ENCODE measurements around the gene IGF2R.

IGF2R gene

DNA sequence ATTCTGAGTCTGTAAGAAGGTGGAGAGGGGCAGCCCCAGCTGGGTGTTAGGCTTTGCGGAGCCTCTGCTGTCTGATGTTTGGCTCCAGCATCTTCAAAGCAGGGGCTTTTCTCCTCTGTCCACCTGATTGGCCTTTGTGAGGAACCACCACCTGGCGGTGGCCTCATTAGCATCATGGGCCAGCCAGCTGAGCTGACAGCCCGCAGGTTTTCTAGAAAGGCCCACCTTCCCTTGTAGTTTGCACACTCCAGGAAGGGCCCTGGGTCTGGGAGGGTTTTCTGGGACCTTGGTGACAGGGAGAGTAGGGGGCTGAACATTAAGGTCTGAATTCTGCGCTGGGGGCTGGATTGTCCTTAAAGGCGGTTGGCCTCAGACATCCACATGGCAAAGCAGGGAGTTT is 11.6 kb downstream of the IGF2R start:
- H3K36me3 ChIP-seq (ENCODE audit: control insufficient read depth, insufficient read depth, low read length): no peaks in the 10 kb centered on the region
- no peak overlapping the region for H3K4me3 ChIP-seq (ENCODE audit: low read length)
- H3K4me1 ChIP-seq (ENCODE audit: control insufficient read depth, insufficient read depth, low read length): peaks cover 67% of the 10 kb centered on the region
- no peaks in the 10 kb centered on the region for H3K27me3 ChIP-seq (ENCODE audit: control insufficient read depth, insufficient read depth, low read length)
- no peak overlapping the region for H3K9ac ChIP-seq (ENCODE audit: low read length)
- H3K9me3 ChIP-seq (ENCODE audit: control insufficient read depth, low read length): no peaks in the 10 kb centered on the region

DNA sequence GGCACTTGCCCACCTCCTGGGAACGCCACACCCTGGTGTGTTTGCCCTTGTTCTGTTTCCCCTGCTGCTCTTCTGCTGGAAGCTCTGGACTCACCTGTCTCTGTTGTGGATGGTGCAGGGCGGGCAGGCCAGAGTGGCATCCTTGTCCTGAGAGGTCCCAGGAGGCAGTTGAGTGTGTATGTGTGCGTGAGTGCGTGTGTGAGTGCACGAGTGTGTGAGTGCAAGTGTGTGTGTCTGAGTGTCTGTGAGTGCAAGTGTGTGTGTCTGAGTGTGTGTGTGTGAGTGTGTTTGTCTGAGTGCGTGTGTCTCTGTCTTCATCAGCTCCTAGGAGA is 12.2 kb downstream of the IGF2R start:
- Histone ChIP-seq H3K4me1 (ENCODE audit: control insufficient read depth, insufficient read depth, low read length) (peaks cover 67% of the 10 kb centered on the region), H3K27me3 (ENCODE audit: control insufficient read depth, insufficient read depth, low read length) (no peaks in the 10 kb centered on the region), H3K9ac (ENCODE audit: low read length) (peak overlapping the region; percentile 23), H3K9me3 (ENCODE audit: control insufficient read depth, low read length) (no peaks in the 10 kb centered on the region), H3K36me3 (ENCODE audit: control insufficient read depth, insufficient read depth, low read length) (no peaks in the 10 kb centered on the region), H3K4me3 (ENCODE audit: low read length) (no peak overlapping the region)

DNA sequence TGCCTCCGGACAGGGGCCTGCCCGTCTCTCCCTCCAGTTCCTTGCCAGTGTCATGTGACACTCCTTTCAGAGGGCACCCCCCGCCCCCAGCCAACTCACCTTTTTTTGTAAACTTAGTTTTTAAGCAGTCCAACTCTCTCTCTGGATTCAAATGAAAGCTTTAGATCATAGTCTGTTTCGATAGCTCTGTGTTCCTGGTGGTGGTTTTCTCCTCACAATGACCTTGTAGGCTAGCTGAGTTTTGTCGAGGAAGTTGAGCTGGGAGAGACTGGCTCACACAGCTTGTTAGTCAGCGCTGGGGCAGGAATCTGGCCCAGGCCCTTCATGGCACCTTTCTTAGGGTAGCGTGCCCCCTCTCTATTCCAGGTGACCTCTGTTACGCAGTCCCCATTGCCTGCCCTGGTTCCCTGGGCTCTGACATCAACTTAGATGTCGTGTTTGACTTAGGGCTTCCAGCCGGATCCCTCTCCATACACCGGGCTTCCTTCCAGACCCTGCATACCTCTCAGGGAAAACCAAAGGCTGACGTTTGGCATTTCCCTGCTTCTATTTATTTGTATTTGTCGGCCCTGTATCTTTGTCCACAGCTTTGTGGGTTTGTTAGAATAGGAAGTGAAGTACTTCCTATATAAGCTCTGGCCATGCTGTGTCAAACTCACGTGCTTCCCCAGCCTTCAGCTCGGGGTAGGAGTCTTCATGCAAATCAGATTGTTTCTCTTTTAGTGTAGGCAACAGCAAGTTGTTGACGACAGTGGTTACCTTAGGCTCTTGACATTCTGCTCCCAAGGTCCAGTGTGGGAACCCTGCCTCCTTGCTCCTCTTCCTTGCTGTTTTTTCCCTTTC is 12.7 kb downstream of the IGF2R start:
- no peaks in the 10 kb centered on the region for H3K27me3 ChIP-seq (ENCODE audit: control insufficient read depth, insufficient read depth, low read length)
- peak overlapping the region; percentile 23 for H3K9ac ChIP-seq (ENCODE audit: low read length)
- H3K4me3 ChIP-seq (ENCODE audit: low read length): no peak overlapping the region
- no peaks in the 10 kb centered on the region for H3K9me3 ChIP-seq (ENCODE audit: control insufficient read depth, low read length)
- no peaks in the 10 kb centered on the region for H3K36me3 ChIP-seq (ENCODE audit: control insufficient read depth, insufficient read depth, low read length)
- peaks cover 65% of the 10 kb centered on the region for H3K4me1 ChIP-seq (ENCODE audit: control insufficient read depth, insufficient read depth, low read length)

DNA sequence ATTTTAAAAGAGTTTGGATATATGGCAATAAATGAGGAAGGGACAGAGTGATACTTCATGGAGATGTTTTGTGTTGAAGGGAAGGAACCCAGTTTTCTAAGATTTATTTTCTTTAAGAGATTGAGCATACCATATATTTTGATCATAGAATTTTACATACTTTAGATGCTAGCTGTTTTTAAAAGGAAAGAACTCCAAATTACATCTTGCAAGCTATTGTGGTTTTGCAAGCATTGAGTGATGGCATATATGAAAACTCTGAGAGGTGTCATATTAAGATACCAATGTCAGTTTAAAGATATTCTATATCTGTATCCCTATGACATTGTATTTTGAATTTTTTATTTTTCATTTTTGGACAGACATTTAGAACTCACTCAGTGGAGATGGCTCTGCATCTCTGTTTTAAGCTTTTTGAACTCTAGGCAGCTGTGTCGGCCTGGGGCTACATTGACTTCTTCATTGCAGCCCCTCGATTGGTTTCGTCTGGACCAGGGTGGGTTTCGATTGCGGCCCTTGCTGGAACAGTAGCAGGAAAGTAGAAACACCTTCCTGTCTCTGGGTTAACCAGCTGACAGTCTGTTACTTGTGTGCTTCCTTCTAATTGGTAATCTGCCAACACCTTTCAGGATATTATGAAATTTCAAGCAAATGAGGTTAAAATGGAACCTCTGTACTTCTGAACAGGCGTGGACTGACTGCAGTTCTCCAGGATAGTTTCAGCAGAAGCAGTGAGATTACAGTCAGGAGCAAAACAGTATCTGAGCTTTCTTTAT is 14.0 kb downstream of the IGF2R start:
- Histone ChIP-seq H3K4me3 (ENCODE audit: low read length) (no peak overlapping the region), H3K9ac (ENCODE audit: low read length) (no peak overlapping the region), H3K36me3 (ENCODE audit: control insufficient read depth, insufficient read depth, low read length) (no peaks in the 10 kb centered on the region), H3K4me1 (ENCODE audit: control insufficient read depth, insufficient read depth, low read length) (peaks cover 56% of the 10 kb centered on the region), H3K27me3 (ENCODE audit: control insufficient read depth, insufficient read depth, low read length) (no peaks in the 10 kb centered on the region), H3K9me3 (ENCODE audit: control insufficient read depth, low read length) (no peaks in the 10 kb centered on the region)

GRCh38 chr6:159983641-159984080 is 14.8 kb downstream of the IGF2R start:
- no peak overlapping the region for H3K4me3 ChIP-seq (ENCODE audit: low read length)
- no peak overlapping the region for H3K9ac ChIP-seq (ENCODE audit: low read length)

GRCh38 chr6:159984268-159984786 is 15.4 kb downstream of the IGF2R start:
- peaks cover 50% of the 10 kb centered on the region for H3K4me1 ChIP-seq (ENCODE audit: control insufficient read depth, insufficient read depth, low read length)
- no peaks in the 10 kb centered on the region for H3K27me3 ChIP-seq (ENCODE audit: control insufficient read depth, insufficient read depth, low read length)
- no peak overlapping the region for H3K4me3 ChIP-seq (ENCODE audit: low read length)
- H3K36me3 ChIP-seq (ENCODE audit: control insufficient read depth, insufficient read depth, low read length): no peaks in the 10 kb centered on the region
- H3K9me3 ChIP-seq (ENCODE audit: control insufficient read depth, low read length): no peaks in the 10 kb centered on the region
- no peak overlapping the region for H3K9ac ChIP-seq (ENCODE audit: low read length)

More at GRCh38 chr6:159983641-159984080, 14.8 kb downstream of the IGF2R start:
- H3K4me1 ChIP-seq (ENCODE audit: control insufficient read depth, insufficient read depth, low read length): peaks cover 50% of the 10 kb centered on the region
- H3K27me3 ChIP-seq (ENCODE audit: control insufficient read depth, insufficient read depth, low read length): no peaks in the 10 kb centered on the region
- no peaks in the 10 kb centered on the region for H3K36me3 ChIP-seq (ENCODE audit: control insufficient read depth, insufficient read depth, low read length)
- no peaks in the 10 kb centered on the region for H3K9me3 ChIP-seq (ENCODE audit: control insufficient read depth, low read length)

DNA sequence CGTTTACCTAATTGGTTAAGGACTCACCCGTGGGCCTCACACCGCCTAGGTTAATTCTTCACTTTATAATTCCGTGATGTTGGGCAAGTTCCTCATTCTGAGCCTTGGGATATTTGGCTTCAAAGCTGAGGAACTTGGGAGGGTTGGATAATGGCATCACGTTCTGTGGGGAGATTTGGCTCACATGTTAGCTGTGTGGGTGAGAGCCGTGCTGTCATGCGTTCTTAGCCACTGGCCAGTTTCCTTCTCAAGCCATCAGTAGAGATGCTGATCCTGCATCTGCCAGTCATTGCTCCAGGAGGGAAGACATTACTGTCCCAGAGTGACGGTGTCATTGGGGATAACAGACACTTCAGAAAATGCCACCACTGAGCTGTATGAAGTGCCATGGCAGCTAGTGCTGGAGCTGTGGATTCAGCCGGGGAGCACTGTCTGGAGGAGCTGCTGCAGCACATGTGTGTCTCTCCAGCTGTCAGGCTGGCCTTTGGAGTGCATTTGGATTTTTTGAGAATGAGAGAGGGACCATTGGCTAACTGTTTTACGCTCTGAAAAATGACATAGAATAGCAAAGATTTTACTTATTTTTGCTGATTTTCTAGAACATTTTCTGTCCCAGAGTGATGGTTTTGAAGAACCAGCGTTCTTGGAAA is 16.5 kb downstream of the IGF2R start:
- H3K4me1 ChIP-seq (ENCODE audit: control insufficient read depth, insufficient read depth, low read length): peaks cover 44% of the 10 kb centered on the region
- H3K4me3 ChIP-seq (ENCODE audit: low read length): no peak overlapping the region
- no peaks in the 10 kb centered on the region for H3K36me3 ChIP-seq (ENCODE audit: control insufficient read depth, insufficient read depth, low read length)
- no peaks in the 10 kb centered on the region for H3K27me3 ChIP-seq (ENCODE audit: control insufficient read depth, insufficient read depth, low read length)
- no peak overlapping the region for H3K9ac ChIP-seq (ENCODE audit: low read length)
- no peaks in the 10 kb centered on the region for H3K9me3 ChIP-seq (ENCODE audit: control insufficient read depth, low read length)

GRCh38 chr6:159988983-159989454 is 20.1 kb downstream of the IGF2R start:
- Histone ChIP-seq H3K9me3 (ENCODE audit: control insufficient read depth, low read length) (no peaks in the 10 kb centered on the region), H3K4me1 (ENCODE audit: control insufficient read depth, insufficient read depth, low read length) (peaks cover 12% of the 10 kb centered on the region), H3K4me3 (ENCODE audit: low read length) (no peak overlapping the region)

GRCh38 chr6:159989492-159990480 is 20.9 kb downstream of the IGF2R start:
- Histone ChIP-seq H3K4me1 (ENCODE audit: control insufficient read depth, insufficient read depth, low read length) (peaks cover 12% of the 10 kb centered on the region), H3K4me3 (ENCODE audit: low read length) (no peak overlapping the region), H3K9me3 (ENCODE audit: control insufficient read depth, low read length) (no peaks in the 10 kb centered on the region), H3K36me3 (ENCODE audit: control insufficient read depth, insufficient read depth, low read length) (no peaks in the 10 kb centered on the region), H3K27me3 (ENCODE audit: control insufficient read depth, insufficient read depth, low read length) (no peaks in the 10 kb centered on the region), H3K9ac (ENCODE audit: low read length) (no peak overlapping the region)

More at GRCh38 chr6:159988983-159989454, 20.1 kb downstream of the IGF2R start:
- no peak overlapping the region for H3K9ac ChIP-seq (ENCODE audit: low read length)
- no peaks in the 10 kb centered on the region for H3K36me3 ChIP-seq (ENCODE audit: control insufficient read depth, insufficient read depth, low read length)
- no peaks in the 10 kb centered on the region for H3K27me3 ChIP-seq (ENCODE audit: control insufficient read depth, insufficient read depth, low read length)

- Histone ChIP-seq H3K36me3 (ENCODE audit: control insufficient read depth, insufficient read depth, low read length) (no peaks in the 10 kb centered on the region), H3K4me3 (ENCODE audit: low read length) (no peak overlapping the region), H3K9ac (ENCODE audit: low read length) (no peak overlapping the region), H3K4me1 (ENCODE audit: control insufficient read depth, insufficient read depth, low read length) (peaks cover 10% of the 10 kb centered on the region), H3K27me3 (ENCODE audit: control insufficient read depth, insufficient read depth, low read length) (no peaks in the 10 kb centered on the region), H3K9me3 (ENCODE audit: control insufficient read depth, low read length) (no peaks in the 10 kb centered on the region)
These were observed 23.5 kb downstream of the IGF2R start for GRCh38 chr6:159992366-159992765.

DNA sequence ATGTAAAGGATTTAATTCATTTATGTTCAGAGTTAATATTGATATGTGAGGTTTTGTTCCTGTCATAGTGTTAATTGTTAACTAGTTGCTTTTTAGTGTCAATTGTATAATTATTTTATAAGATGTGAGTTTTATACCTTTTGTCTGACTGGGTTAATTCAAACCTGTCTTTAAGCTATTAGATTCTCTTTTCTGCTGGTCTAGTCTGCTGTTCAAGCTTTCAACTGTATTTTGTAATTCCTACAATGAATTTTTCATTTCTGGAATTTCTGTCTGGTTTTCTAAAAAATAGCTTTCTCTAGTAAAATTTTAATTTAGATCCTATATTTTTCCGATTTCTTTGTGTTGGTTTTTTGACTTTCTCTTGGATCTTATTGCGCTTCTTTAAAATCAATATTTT is 26.5 kb downstream of the IGF2R start:
- Histone ChIP-seq H3K27me3 (ENCODE audit: control insufficient read depth, insufficient read depth, low read length) (no peaks in the 10 kb centered on the region), H3K4me1 (ENCODE audit: control insufficient read depth, insufficient read depth, low read length) (no peaks in the 10 kb centered on the region), H3K9me3 (ENCODE audit: control insufficient read depth, low read length) (no peaks in the 10 kb centered on the region), H3K9ac (ENCODE audit: low read length) (no peak overlapping the region), H3K36me3 (ENCODE audit: control insufficient read depth, insufficient read depth, low read length) (no peaks in the 10 kb centered on the region), H3K4me3 (ENCODE audit: low read length) (no peak overlapping the region)

Data from mucosa of stomach (tissue), 1 donor.